ENCODE data around the gene BCAT1.

GRCh38 chr12:24810378-24810777 is 138.5 kb downstream of the BCAT1 start:
- TF ChIP-seq, protein P1, sequence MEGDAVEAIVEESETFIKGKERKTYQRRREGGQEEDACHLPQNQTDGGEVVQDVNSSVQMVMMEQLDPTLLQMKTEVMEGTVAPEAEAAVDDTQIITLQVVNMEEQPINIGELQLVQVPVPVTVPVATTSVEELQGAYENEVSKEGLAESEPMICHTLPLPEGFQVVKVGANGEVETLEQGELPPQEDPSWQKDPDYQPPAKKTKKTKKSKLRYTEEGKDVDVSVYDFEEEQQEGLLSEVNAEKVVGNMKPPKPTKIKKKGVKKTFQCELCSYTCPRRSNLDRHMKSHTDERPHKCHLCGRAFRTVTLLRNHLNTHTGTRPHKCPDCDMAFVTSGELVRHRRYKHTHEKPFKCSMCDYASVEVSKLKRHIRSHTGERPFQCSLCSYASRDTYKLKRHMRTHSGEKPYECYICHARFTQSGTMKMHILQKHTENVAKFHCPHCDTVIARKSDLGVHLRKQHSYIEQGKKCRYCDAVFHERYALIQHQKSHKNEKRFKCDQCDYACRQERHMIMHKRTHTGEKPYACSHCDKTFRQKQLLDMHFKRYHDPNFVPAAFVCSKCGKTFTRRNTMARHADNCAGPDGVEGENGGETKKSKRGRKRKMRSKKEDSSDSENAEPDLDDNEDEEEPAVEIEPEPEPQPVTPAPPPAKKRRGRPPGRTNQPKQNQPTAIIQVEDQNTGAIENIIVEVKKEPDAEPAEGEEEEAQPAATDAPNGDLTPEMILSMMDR (IDR thresholded peaks at IDR 0.05), result no peak
- no peak for TF ChIP-seq POLR2A (IDR thresholded peaks at IDR 0.05)
